Activated naive CD8-positive, alpha-beta T cell treated with anti-CD3 and anti-CD28 coated beads, Interleukin-2, amount 10 ng/mL, durations not matched to agents 7 days and 5 days (primary cell): ENCODE measurements around the gene ZCCHC14. TPM values are rescaled to one million over a fixed set of nuclear protein-coding genes. Genes with fewer than 3 reads are reported as not detected.
"Not testable (repeated sequence)": the region's sequence is repeated elsewhere in the genome, so short reads cannot be mapped to it uniquely, and the experiment has no call there.

Experiments used
- ATAC-seq: fragments of 150-1000 bp; cut with Tn5 transposase; one replicate; pipeline ENCODE4 v1.10.0; 2021; ENCODE audit warnings: low read depth, moderate library complexity
- POLR2A ChIA-PET: fragments of 350-600 bp; sonication (Branson Sonifier 250); formaldehyde crosslinking; loops from one replicate; lab custom pipeline; 2021; ENCODE audit warnings: antibody characterized with exemption; lab: Charles Lee
- DNase-seq: peaks from one replicate; pipeline ENCODE4 v3.0.0; 2021
- H3K27ac Mint-ChIP-seq: one replicate; pipeline ENCODE4 v1.8.0; 2022; ENCODE audit warnings: mild to moderate bottlenecking, mixed read lengths
- H3K27me3 Mint-ChIP-seq: one replicate; pipeline ENCODE4 v1.8.0; 2022; ENCODE audit warnings: mild to moderate bottlenecking, moderate library complexity, mixed read lengths
- H3K36me3 Mint-ChIP-seq: one replicate; pipeline ENCODE4 v1.8.0; 2021; ENCODE audit warnings: mild to moderate bottlenecking, mixed read lengths
- H3K4me1 Mint-ChIP-seq: one replicate; pipeline ENCODE4 v1.8.0; 2021; ENCODE audit warnings: mixed read lengths
- H3K4me3 Mint-ChIP-seq: one replicate; pipeline ENCODE4 v1.8.0; 2022; ENCODE audit warnings: mild to moderate bottlenecking, moderate library complexity, mixed read lengths
- H3K9me3 Mint-ChIP-seq: one replicate; pipeline ENCODE4 v1.8.0; 2021; ENCODE audit warnings: mixed read lengths
- total RNA-seq, 2 experiments: library from RNA; stranded (reverse); gene quantifications; one replicate each; pipeline ENCODE4 v1.2.3, GENCODE V29; 2021

The ZCCHC14 gene
- total RNA-seq, 2 experiments from 2014 or later = 6.6 to 7.7 TPM

DNA sequence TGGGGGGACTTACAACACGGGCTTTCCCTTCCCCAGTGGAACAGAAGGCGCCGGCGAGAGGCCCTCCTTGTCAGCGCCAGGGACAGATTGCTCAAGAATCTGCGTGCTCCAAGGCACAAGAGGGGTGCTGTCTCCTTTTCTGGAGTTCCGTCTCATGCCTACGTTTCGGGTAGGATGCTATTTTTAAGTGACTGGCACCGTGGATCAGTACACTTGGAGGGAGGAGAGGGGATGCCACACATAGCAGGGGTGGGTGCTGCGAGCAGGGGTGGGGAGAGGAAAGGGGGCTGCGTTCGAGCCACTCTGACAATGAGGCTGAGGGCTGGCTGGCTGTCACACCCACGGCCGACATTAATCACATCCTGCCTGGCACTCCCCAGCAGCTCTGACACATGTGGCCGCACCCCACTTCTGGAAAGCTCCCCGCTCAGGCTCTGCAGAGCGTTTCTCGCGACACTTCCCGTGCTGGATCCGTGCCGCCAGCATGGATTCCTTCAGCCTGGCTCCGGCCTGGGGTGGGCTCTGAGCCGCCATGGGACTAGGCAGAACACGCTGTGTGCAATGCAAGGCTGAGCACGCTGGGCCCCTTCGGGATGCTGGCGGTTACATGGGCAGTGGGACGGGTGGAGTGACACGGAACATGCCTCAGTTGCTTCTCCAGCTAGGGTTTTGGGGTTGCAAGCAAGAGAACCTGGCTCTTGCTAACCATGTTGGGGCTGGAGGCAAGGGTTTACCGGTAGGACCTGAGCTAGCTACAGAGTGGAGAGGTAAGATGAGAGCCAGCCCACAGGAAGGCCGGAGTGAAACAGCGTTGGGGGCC, 25.0 kb upstream of the ZCCHC14 start:
- H3K9me3 Mint-ChIP-seq, H3K4me1 Mint-ChIP-seq, ATAC-seq, DNase-seq, POLR2A ChIA-PET, H3K27me3 Mint-ChIP-seq, H3K36me3 Mint-ChIP-seq, H3K27ac Mint-ChIP-seq, H3K4me3 Mint-ChIP-seq: not testable (repeated sequence)

DNA sequence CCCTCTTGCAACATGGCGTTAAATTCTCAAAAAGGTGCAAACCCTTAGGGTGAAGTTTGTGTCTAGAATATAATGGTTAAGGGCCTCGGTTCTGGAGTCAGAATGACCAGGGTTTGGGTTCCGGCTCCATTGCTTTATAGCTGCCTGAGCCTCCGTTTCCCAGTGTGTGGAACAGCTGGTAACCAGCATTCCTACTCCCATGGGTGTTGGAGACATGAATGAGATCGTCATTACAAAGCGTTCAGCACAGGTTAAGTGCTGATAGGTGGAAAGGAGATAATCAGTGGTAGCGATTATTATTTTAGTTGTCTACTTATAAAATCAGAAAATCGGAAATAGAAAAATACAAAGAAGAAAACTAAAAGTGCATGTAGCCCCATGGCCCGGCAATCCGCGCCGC, 23.5 kb upstream of the ZCCHC14 start:
- H3K4me1 Mint-ChIP-seq = no peaks in the 10 kb centered on the region
- H3K36me3 Mint-ChIP-seq = no peaks in the 10 kb centered on the region

DNA sequence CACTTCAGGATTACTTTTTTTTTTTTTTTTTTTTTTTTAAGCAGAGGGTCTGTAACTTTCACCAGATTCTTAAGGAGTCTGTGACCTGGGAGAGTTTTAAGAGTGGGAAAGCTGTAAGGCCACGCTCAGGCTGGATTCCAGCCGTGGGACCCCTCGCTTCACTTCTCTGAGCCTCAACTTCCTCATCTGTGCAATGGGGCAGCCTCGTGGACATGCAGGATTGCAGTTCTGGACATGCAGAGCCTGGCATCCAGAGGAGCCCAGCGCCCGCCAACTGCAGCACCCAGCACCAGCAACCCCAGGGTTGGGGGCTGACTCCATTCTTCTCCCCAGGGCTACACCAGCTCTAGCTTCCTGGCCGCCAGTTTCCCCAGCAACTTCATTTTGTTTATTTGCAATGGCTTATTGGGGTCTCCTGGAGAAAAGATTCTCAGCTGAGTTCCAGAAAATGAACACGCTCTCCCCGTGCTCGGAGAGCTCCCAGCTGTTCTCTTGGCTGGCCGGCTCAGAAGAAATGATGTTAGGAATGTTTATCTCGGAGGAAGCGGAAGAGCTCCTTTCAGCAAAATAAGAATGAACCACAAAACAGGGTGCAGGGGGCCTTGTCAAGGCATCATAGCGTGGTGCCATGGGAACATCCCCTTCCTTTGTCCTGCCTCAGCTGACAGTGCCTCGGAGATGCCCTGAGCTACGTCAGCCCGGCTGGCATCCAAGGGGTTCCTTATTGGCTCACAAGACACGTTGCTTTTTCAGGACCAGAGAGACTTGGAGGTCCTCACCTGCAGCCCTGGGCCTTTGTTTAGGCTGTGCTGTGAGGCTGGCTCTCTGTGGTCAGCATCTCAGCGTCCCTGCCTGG, 22.9 kb upstream of the ZCCHC14 start:
- POLR2A ChIA-PET = no interaction called here
- no peaks in the 10 kb centered on the region for H3K9me3 Mint-ChIP-seq

More for the DNA sequence above, 23.5 kb upstream of the ZCCHC14 start:
- Mint-ChIP-seq H3K27me3 (peaks cover 4% of the 10 kb centered on the region), H3K27ac (no peak overlapping the region), H3K9me3 (no peaks in the 10 kb centered on the region), H3K4me3 (no peak overlapping the region)
- DNase-seq (no peak), ATAC-seq (no peak)
- POLR2A ChIA-PET = no interaction called here

DNA sequence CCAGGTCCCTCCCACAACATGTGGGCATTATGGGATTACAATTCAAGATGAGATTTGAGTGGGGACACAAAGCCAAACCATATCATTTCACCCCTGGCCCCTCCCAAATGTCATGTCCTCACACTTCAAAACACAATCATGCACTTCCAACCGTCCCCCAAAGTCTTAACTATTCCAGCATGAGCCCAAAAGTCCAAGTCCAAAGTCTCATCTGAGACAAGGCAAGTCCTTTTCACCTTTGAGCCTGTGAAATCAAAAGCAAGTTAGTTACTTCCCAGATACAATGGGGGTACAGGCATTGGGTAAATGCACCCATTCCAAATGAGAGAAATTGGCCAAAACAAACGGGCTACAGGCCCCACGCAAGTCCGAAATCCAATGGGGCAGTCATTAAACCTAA, 17.0 kb upstream of the ZCCHC14 start:
- H3K27ac Mint-ChIP-seq, H3K36me3 Mint-ChIP-seq, H3K9me3 Mint-ChIP-seq, H3K4me1 Mint-ChIP-seq, ATAC-seq, H3K4me3 Mint-ChIP-seq, POLR2A ChIA-PET, DNase-seq: not testable (repeated sequence)
- peaks cover 19% of the 10 kb centered on the region for H3K27me3 Mint-ChIP-seq

More for the DNA sequence above, 22.9 kb upstream of the ZCCHC14 start:
- Mint-ChIP-seq H3K27ac (no peak overlapping the region), H3K27me3 (peaks cover 4% of the 10 kb centered on the region), H3K36me3 (no peaks in the 10 kb centered on the region), H3K4me3 (no peak overlapping the region), H3K4me1 (no peaks in the 10 kb centered on the region)
- DNase-seq (no peak), ATAC-seq (no peak)

DNA sequence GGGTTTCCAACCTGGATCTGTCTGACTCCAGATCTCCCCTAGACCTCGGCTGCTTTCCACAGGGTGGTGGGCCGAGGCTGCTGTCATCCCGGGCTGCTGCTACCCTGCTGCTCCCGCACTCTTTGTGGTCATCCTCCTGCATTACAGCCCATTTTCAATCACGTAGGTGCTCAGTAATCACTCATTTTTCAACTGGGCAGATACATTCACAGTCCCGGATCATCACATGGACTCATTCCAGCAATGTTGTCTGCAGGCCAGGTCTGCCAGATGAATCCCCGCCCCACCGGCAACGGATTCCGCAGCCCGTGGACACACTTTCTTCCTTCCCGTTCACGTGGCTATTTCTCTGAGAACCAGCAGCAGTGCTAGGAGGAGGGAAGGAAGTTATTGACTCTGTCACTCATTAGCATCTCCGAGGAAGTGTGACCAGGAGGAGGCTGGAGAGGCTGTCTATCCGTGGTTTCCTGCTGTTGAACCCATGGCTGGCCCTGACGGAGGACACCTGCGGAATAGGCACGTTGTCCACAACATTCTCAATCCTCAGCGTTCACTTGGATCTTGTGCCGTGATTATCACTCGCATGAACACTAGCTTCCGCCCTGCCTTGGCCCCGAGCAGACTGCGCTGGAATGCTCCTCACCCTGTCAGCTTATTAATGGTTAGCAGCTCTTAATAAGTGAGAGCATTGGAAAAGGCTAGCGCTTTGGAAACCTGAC, 14.7 kb upstream of the ZCCHC14 start:
- ATAC-seq (no peak), DNase-seq (no peak)
- Mint-ChIP-seq H3K4me1 (peaks cover 4% of the 10 kb centered on the region), H3K4me3 (no peak overlapping the region), H3K36me3 (no peaks in the 10 kb centered on the region), H3K27ac (no peak overlapping the region), H3K9me3 (no peaks in the 10 kb centered on the region), H3K27me3 (peaks cover 19% of the 10 kb centered on the region)
- POLR2A ChIA-PET = no interaction called here

DNA sequence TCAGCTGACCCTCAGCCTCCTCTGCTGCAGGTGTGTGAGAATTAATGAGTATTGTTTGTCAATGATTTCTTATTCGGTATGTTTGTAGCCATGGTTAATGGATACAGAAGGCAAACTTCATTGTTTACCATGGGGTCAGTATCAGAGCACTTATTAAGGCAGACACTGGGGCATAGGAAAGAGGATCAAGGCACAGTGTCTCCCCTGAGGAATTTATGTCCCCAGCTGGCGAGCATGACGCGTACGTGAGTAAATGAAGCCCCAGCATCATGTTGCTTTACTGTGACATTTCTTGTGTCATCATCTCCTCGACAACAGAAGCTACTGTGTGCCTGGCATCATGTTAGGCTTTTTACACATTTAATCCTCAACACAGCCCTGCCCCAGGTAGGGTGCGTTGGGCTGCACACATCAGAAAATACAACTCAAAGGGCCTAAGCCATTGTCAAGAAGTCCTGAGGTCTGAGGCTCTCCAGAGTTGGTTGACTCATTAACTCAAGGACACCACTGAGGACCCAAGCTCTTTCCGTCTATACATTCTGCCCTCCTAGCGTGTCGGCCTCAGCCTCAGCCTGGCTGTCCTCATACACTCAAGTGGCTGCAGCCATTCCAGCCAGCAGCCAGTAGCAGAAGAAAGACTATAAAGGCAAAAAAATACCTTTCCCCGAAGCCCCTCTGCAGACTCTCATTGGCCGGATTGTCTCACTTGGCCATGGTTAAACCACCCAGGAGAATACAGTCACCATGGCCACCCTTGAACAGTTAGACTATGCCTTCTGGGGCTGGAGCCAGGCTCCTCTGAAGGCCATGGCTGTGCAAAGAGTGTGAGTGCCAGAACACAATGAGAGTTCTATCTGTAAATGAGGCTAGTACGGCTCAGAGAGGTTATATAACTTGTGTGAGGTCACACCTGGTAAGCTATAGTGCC, 13.9 kb upstream of the ZCCHC14 start:
- H3K27me3 Mint-ChIP-seq = peaks cover 17% of the 10 kb centered on the region
- no peaks in the 10 kb centered on the region for H3K9me3 Mint-ChIP-seq
- peaks cover 4% of the 10 kb centered on the region for H3K4me1 Mint-ChIP-seq
- DNase-seq (no peak), ATAC-seq (no peak)
- no peaks in the 10 kb centered on the region for H3K36me3 Mint-ChIP-seq
- no peak overlapping the region for H3K4me3 Mint-ChIP-seq
- H3K27ac Mint-ChIP-seq = no peak overlapping the region
- POLR2A ChIA-PET = no interaction called here

DNA sequence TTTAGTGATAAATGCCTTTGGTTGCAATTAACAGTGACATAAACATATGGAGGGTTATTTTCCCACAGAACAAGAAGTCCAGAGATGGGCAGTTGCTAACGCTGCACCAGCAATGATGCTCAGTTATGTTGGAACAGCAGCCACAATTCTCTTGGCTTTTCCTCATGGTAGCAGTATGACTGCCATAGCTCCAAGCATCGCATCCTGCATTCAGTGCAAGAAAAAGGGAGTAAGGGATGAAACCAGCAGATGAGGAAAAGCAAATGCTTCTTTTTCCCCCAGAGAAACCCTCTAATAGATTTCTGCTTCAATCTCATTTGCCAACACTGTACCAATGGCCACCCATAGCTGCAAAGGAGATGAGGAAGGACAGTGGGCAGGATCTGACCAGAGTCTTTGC, 13.0 kb upstream of the ZCCHC14 start:
- no peaks in the 10 kb centered on the region for H3K9me3 Mint-ChIP-seq
- H3K4me3 Mint-ChIP-seq = no peak overlapping the region
- peaks cover 18% of the 10 kb centered on the region for H3K27me3 Mint-ChIP-seq
- no peak overlapping the region for H3K27ac Mint-ChIP-seq
- ATAC-seq (no peak), DNase-seq (no peak)
- H3K36me3 Mint-ChIP-seq = no peaks in the 10 kb centered on the region
- POLR2A ChIA-PET = no interaction called here
- H3K4me1 Mint-ChIP-seq = peaks cover 4% of the 10 kb centered on the region

DNA sequence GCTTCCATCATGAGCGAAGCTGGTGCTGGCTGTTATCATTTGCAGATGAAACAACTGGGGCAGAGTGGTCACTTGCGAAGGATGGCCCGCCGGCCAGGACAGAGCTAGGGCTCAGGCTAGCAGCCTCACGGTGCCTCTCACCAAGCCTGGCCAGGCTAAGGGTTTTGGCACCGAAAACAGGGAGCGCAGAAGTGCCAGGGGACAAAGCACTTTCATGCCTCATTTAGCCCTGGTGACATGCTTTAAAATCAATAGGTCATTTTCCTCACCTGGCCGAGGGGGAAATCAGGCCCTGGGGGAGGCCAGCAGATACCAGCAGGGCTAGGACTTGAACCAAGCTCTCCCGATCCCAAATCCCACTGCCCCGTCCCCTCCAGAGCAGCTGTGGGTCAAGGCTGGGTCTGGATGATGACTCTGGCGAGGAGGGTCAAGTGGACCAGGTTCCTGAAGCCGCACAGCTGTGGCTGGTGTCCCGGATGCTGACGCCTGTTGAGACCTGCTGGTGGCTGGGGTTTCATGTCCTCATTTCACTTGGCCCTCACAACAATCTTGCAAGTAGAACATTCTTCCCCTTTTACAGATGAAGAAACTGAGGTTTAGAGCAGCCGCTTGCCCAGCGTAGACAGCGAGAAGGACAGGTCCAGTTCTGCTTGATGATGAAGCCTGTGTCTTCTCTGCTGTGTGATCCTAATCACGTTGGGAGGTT, 10.6 kb upstream of the ZCCHC14 start:
- H3K9me3 Mint-ChIP-seq, H3K36me3 Mint-ChIP-seq, POLR2A ChIA-PET, H3K27ac Mint-ChIP-seq, H3K4me3 Mint-ChIP-seq, DNase-seq, ATAC-seq, H3K4me1 Mint-ChIP-seq: not testable (repeated sequence)
- peaks cover 30% of the 10 kb centered on the region for H3K27me3 Mint-ChIP-seq

DNA sequence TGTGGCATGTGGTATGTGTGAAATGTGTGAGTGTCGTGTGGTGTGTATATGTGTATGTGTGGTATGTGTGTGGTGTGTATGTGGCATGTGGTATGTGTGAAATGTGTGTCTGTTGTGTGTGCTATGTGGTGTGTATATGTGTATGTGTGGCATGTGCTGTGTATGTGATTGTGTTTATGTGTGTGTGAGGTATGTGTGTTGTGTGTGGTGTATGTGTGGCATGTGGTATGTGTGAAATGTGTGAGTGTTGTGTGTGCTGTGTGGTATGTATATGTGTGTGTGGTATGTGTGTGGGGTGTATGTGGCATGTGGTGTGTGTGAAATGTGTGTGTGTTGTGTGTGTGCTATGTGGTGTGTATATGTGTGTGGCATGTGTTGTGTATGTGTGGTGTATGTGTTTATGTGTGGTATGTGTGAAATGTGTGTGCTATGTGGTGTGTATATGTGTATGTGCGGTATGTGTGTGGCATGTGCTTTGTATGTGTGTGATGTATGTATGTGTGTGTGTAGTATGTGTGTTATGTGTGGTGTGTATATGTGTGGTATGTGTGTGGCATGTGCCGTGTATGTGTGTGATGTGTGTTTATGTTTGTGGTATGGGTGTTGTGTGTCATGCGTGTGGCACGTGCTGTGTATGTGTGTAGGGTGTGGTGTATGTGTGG, 9.6 kb upstream of the ZCCHC14 start:
- DNase-seq (no peak), ATAC-seq (no peak)
- peaks cover 35% of the 10 kb centered on the region for H3K27me3 Mint-ChIP-seq
- no peaks in the 10 kb centered on the region for H3K9me3 Mint-ChIP-seq
- no peak overlapping the region for H3K4me3 Mint-ChIP-seq
- POLR2A ChIA-PET = no interaction called here
- no peaks in the 10 kb centered on the region for H3K36me3 Mint-ChIP-seq
- no peak overlapping the region for H3K27ac Mint-ChIP-seq
- H3K4me1 Mint-ChIP-seq = peaks cover 2% of the 10 kb centered on the region

DNA sequence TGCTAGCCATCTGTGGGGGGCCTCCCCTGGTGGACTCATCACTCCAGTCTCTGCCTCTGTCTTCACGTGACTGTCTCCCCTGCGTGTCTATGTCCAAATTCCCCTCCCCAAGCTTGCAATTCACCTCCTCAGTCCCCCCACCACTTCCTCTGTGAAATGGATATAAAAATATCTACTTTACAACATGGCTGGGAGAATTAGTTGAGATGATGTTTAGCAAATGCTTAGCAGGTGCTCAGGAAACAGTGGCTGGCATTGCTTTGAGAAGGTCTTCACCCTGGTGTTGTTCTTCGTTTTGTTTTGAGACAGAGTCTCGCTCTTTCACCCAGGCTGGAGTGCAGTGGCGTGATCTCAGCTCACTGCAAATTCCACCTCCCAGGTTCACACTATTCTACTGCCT, 8.3 kb upstream of the ZCCHC14 start:
- Mint-ChIP-seq H3K4me1 (peaks cover 2% of the 10 kb centered on the region), H3K9me3 (no peaks in the 10 kb centered on the region), H3K4me3 (no peak overlapping the region), H3K36me3 (no peaks in the 10 kb centered on the region), H3K27ac (no peak overlapping the region), H3K27me3 (peaks cover 30% of the 10 kb centered on the region)
- POLR2A ChIA-PET = no interaction called here
- ATAC-seq (no peak), DNase-seq (no peak)

DNA sequence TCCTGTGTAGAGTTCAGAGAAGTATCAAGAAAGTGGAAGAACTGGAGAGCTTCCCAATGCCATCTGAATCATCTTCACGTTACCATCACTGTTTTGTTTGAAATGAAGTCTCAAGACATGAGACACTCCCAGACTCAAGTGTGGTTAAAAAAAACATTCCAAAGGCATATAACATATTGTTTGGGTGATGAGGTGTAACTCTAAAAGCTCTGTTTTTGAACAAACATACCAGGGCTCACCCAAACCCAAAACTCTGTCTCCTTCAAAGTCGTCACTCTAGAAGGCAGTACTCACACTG, 6.3 kb upstream of the ZCCHC14 start:
- POLR2A ChIA-PET = no interaction called here
- no peak overlapping the region for H3K4me3 Mint-ChIP-seq

More for the DNA sequence above, 6.3 kb upstream of the ZCCHC14 start:
- Mint-ChIP-seq H3K9me3 (no peaks in the 10 kb centered on the region), H3K27me3 (peaks cover 43% of the 10 kb centered on the region), H3K27ac (no peak overlapping the region), H3K4me1 (peaks cover 6% of the 10 kb centered on the region), H3K36me3 (no peaks in the 10 kb centered on the region)
- ATAC-seq (no peak), DNase-seq (no peak)
